Heart left ventricle (tissue), 13 donors: Measurements from ENCODE around the gene UGT1A5.

Experiments used
- CTCF ChIP-seq, 12 donors: fragments of 200-600 bp; sonication (generic) in 4 of 12; IDR thresholded peaks; one replicate each; pipeline versions ENCODE4 v1.5.0 to v1.8.0; 2018 to 2022; ENCODE audit warnings: antibody characterized with exemption in 12 of 12, mild to moderate bottlenecking in 5 of 12
- POLR2A ChIP-seq, 2 donors: fragments of 450-650 bp; IDR thresholded peaks; one replicate each; pipeline ENCODE4 v1.6.1; 2017; ENCODE audit warnings: antibody characterized with exemption in 2 of 2, mild to moderate bottlenecking in 2 of 2, moderate library complexity in 2 of 2
- donor health status: ischemic (EF 13 %, LVEDD 7.1; RV severe dilation, severe dysfunction).
- donor health status: DM: no; HTN: yes; CAD: no.
- donor health status: DM: no; HTN: no; CAD: no.
- donor health status: ischemic (EF 25% LVEDD 6.9; RV normal size, moderate dysfunction).
- donor health status: ischemic (EF 25% LVEDD 5.7; RV mildly dilated, moderate dysfunction).
- donor health status: ischemic (EF 35%, LVEDD 5.7; RV mildly dilated, moderate dysfunction).
- donor health status: nonischemic (EF 11% LVEDD 7.7; RV severe dilation, severe dysfunction).
- donor health status: DM: yes; HTN: yes; CAD: no.
- donor health status: PGD.
- donor health status: ischemic (EF 29% LVEDD 5.4; RV normal size, mild dysfunction).
- donor health status: nonischemic (EF 23%, LVEDD 6.1; RV moderate dilation, normal function).

GRCh38 chr2:233674995-233675394, 37.7 kb upstream of the UGT1A5 start:
- TF ChIP-seq POLR2A (IDR thresholded peaks at IDR 0.05) (no peak), CTCF (IDR thresholded peaks at IDR 0.05) (no peak)
